ENCODE measurements around the gene UBE3D.

Gene UBE3D

DNA sequence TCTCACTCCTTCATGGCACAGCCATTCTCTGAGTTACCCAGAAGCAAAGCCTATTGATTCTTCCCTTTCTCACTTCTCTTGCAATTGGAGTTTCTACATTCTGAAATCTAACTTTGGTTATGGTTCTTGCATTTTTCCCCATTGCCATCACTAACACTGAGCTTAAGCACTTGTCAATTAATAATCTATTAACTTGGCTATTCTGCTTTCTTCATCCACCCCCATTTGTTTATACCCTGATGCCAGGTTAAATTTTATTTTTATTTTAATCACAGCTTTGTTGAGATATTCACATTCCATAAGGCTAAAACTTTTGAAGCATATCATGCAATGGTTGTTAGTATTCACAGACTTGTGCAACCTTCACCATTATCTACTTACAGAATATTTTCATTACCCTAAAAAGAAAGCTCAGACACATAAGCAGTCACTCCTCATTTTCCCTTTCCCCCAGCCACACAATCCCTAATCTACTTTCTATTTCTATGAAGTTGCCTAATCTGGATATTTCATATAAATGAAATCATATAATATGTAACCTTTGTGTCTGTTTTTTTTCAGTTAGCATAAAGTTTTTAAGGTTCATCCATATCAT is 222.3 kb downstream of the UBE3D start:
- FAIRE-seq (no peak), DNase-seq (ENCODE audit: insufficient read length, low spot score) (no peak)
- TF ChIP-seq, protein P1, sequence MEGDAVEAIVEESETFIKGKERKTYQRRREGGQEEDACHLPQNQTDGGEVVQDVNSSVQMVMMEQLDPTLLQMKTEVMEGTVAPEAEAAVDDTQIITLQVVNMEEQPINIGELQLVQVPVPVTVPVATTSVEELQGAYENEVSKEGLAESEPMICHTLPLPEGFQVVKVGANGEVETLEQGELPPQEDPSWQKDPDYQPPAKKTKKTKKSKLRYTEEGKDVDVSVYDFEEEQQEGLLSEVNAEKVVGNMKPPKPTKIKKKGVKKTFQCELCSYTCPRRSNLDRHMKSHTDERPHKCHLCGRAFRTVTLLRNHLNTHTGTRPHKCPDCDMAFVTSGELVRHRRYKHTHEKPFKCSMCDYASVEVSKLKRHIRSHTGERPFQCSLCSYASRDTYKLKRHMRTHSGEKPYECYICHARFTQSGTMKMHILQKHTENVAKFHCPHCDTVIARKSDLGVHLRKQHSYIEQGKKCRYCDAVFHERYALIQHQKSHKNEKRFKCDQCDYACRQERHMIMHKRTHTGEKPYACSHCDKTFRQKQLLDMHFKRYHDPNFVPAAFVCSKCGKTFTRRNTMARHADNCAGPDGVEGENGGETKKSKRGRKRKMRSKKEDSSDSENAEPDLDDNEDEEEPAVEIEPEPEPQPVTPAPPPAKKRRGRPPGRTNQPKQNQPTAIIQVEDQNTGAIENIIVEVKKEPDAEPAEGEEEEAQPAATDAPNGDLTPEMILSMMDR (IDR thresholded peaks at IDR 0.05; ENCODE audit: insufficient read depth, missing control alignments): no peak

DNA sequence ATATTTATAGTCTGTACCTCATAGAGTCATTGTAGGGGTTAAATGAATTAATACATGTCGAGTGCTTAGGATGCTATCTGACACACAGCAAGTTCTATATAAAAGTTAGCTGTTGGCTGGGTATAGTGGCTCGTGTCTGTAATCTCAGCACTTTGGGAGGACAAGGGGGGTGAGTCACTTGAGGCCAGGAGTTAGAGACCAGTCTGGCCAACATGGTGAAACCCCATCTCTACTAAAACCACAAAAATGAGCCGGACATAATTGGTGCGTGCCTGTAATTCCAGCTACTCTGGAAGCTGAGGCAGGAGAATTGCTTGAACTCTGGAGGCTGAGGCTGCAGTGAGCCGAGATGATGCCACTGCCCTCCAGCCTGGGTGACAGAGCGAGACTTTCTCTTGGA is 222.9 kb downstream of the UBE3D start:
- no peak for DNase-seq (ENCODE audit: insufficient read length, low spot score)
- TF ChIP-seq, protein P1 (IDR thresholded peaks at IDR 0.05; ENCODE audit: insufficient read depth, missing control alignments): no peak
- no peak for FAIRE-seq
